DND-41 (cell line): ENCODE measurements around the gene LGALS7.
"Not testable (repeated sequence)": the region's sequence is repeated elsewhere in the genome, so short reads cannot be mapped to it uniquely, and the experiment has no call there.

Experiments used
- ATAC-seq: fragments of 200-7000 bp; cut with Tn5 transposase; 3 replicates; pipeline ENCODE4 v1.9.1; 2021; ENCODE audit warnings: low read depth; ENCODE audit not compliant: insufficient read depth
- DNase-seq: peaks from one replicate; pipeline ENCODE4 v3.0.0-alpha.2; 2020
- H2AFZ ChIP-seq: 2 replicates; pipeline ENCODE4 v1.6.0; 2012; ENCODE audit warnings: low read depth, low read length
- H3K27ac ChIP-seq: 2 replicates; pipeline ENCODE4 v1.5.1; 2012; ENCODE audit warnings: low read length, inconsistent platforms
- H3K27me3 ChIP-seq: fragments of 200-600 bp; sonication (generic); 2 replicates; pipeline ENCODE4 v1.6.0; 2012; ENCODE audit warnings: low read length, mild to moderate bottlenecking, inconsistent platforms; ENCODE audit not compliant: insufficient read depth, poor library complexity
- H3K36me3 ChIP-seq: 2 replicates; pipeline ENCODE4 v1.5.1; 2012; ENCODE audit warnings: low read length, inconsistent platforms; ENCODE audit not compliant: insufficient read depth
- H3K4me1 ChIP-seq: 2 replicates; pipeline ENCODE4 v1.5.1; 2012; ENCODE audit warnings: mild to moderate bottlenecking, low read length; ENCODE audit not compliant: insufficient read depth
- H3K4me2 ChIP-seq: 2 replicates; pipeline ENCODE4 v1.6.0; 2012; ENCODE audit warnings: mild to moderate bottlenecking, moderate library complexity, low read length, inconsistent platforms; ENCODE audit not compliant: insufficient read depth
- H3K4me3 ChIP-seq, 2 experiments: fragments of 200-600 bp in 1 of 2; shearing (Covaris generic) in 1 of 2; 2 replicates each; pipeline ENCODE4 v1.5.1; 2012 to 2016; ENCODE audit warnings: inconsistent platforms in 2 of 2, low read length in 2 of 2, mild to moderate bottlenecking in 2 of 2, low read depth in 1 of 2, moderate library complexity in 1 of 2
- H3K79me2 ChIP-seq: 2 replicates; pipeline ENCODE4 v1.6.0; 2012; ENCODE audit warnings: low read length, inconsistent platforms; ENCODE audit not compliant: insufficient read depth
- H3K9ac ChIP-seq: 2 replicates; pipeline ENCODE4 v1.6.0; 2012; ENCODE audit warnings: low read depth, mild to moderate bottlenecking, inconsistent platforms, low read length, moderate library complexity
- H3K9me3 ChIP-seq: 2 replicates; pipeline ENCODE4 v1.5.1; 2012; ENCODE audit warnings: low read length, moderate library complexity, mild to moderate bottlenecking, inconsistent platforms; ENCODE audit not compliant: insufficient read depth, severe bottlenecking
- H4K20me1 ChIP-seq: 2 replicates; pipeline ENCODE4 v1.6.0; 2012; ENCODE audit warnings: low read length; ENCODE audit not compliant: insufficient read depth
- CTCF ChIP-seq: IDR thresholded peaks from 2 replicates; pipeline ENCODE4 v1.5.1; 2012; ENCODE audit warnings: borderline replicate concordance, low read length, moderate library complexity, mild to moderate bottlenecking; ENCODE audit not compliant: poor library complexity, severe bottlenecking; ENCODE audit errors: extremely low read depth
- EZH2 ChIP-seq: IDR thresholded peaks from 3 replicates; pipeline ENCODE4 v1.6.1; 2012; ENCODE audit warnings: borderline replicate concordance, low read depth, mild to moderate bottlenecking, moderate library complexity, low read length, inconsistent platforms; ENCODE audit not compliant: severe bottlenecking

Gene LGALS7

GRCh38 chr19:38769635-38770211, 3.6 kb downstream of the LGALS7 start:
- no peak overlapping the region for H2AFZ ChIP-seq
- TF ChIP-seq EZH2 (no peak), CTCF (no peak)
- DNase-seq = no peak
- no peaks in the 10 kb centered on the region for H3K9me3 ChIP-seq
- H3K4me1 ChIP-seq = no peaks in the 10 kb centered on the region
- H3K27ac ChIP-seq = no peak overlapping the region
- no peaks in the 10 kb centered on the region for H3K27me3 ChIP-seq
- H3K36me3 ChIP-seq = no peaks in the 10 kb centered on the region
- H3K4me3 ChIP-seq = no peak overlapping the region
- no peak overlapping the region for H3K9ac ChIP-seq
- ATAC-seq = no peak
- H3K4me2 ChIP-seq = no peak overlapping the region
- H4K20me1 ChIP-seq = no peaks in the 10 kb centered on the region
- no peaks in the 10 kb centered on the region for H3K79me2 ChIP-seq

GRCh38 chr19:38766276-38767047, 6.9 kb downstream of the LGALS7 start:
- Histone ChIP-seq H3K9me3 (no peaks in the 10 kb centered on the region), H3K4me2 (no peak overlapping the region), H3K36me3 (no peaks in the 10 kb centered on the region), H3K79me2 (no peaks in the 10 kb centered on the region), H3K27me3 (no peaks in the 10 kb centered on the region), H2AFZ (no peak overlapping the region), H3K4me1 (no peaks in the 10 kb centered on the region), H4K20me1 (no peaks in the 10 kb centered on the region), H3K27ac (no peak overlapping the region), H3K4me3 (no peak overlapping the region), H3K9ac (no peak overlapping the region)
- no peak for DNase-seq
- TF ChIP-seq CTCF (no peak), EZH2 (no peak)
- ATAC-seq = no peak

- no peak for DNase-seq
- no peak overlapping the region for H3K27ac ChIP-seq
- no peak overlapping the region for H3K4me3 ChIP-seq
- H3K4me2 ChIP-seq = no peak overlapping the region
- no peaks in the 10 kb centered on the region for H3K9me3 ChIP-seq
- H2AFZ ChIP-seq = no peak overlapping the region
- TF ChIP-seq EZH2 = no peak
- ATAC-seq = no peak
- no peaks in the 10 kb centered on the region for H3K27me3 ChIP-seq
- H3K4me1 ChIP-seq = no peaks in the 10 kb centered on the region
- H3K79me2 ChIP-seq = no peaks in the 10 kb centered on the region
- H3K36me3 ChIP-seq = no peaks in the 10 kb centered on the region
- no peaks in the 10 kb centered on the region for H4K20me1 ChIP-seq
- no peak overlapping the region for H3K9ac ChIP-seq
Observed at GRCh38 chr19:38765214-38765613, 8.1 kb downstream of the LGALS7 start.

GRCh38 chr19:38763795-38764220, 9.5 kb downstream of the LGALS7 start:
- no peak overlapping the region for H3K4me3 ChIP-seq
- no peaks in the 10 kb centered on the region for H3K27me3 ChIP-seq
- no peaks in the 10 kb centered on the region for H3K9me3 ChIP-seq
- H3K36me3 ChIP-seq = no peaks in the 10 kb centered on the region
- no peak for TF ChIP-seq CTCF
- no peak for TF ChIP-seq EZH2
- no peaks in the 10 kb centered on the region for H4K20me1 ChIP-seq
- no peak overlapping the region for H3K9ac ChIP-seq
- no peaks in the 10 kb centered on the region for H3K79me2 ChIP-seq
- DNase-seq (no peak), ATAC-seq (no peak)
- no peak overlapping the region for H2AFZ ChIP-seq
- no peaks in the 10 kb centered on the region for H3K4me1 ChIP-seq
- H3K4me2 ChIP-seq = no peak overlapping the region
- H3K27ac ChIP-seq = no peak overlapping the region

- H3K79me2 ChIP-seq, H3K4me2 ChIP-seq, ATAC-seq, DNase-seq, H2AFZ ChIP-seq, H3K36me3 ChIP-seq, H4K20me1 ChIP-seq, H3K9me3 ChIP-seq, H3K9ac ChIP-seq, H3K4me1 ChIP-seq, H3K27me3 ChIP-seq, H3K4me3 ChIP-seq, H3K27ac ChIP-seq: not testable (repeated sequence)
Observed at GRCh38 chr19:38761884-38762389, 11.4 kb downstream of the LGALS7 start.
